ENCODE measurements around the gene AGPAT4.

DNA sequence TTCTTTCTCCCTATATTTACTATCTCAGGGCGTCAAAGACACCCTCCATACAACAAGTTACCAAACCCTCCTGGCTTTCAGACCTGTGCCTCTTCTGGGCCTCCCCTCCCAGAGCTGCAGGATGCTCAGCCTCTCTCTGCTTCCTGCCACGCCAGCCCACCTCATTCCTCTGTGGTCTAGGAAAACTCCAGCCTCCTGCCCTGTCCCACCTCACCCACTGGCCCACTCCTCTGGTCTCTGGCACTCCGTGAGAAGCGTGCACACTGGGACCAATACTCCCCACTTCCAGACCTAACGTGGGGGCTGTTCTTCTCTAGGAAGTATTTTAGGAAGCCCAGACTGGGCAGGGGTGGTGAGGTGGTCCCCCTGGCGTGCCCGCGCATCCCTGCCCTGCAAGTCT lies 9.7 kb downstream of the AGPAT4 start:
- no peak for TF ChIP-seq CTCF (IDR thresholded peaks at IDR 0.05)
- TF ChIP-seq POLR2A (IDR thresholded peaks at IDR 0.05), result no peak
